HL-60 (cell line): ENCODE results near the gene SLC27A1.
A peak's percentile ranks its signal among the peaks of the same experiment; 100 is the strongest.

Experiments used
- DNase-seq, 2 experiments: peaks; one replicate each; pipeline ENCODE4 v3.0.0-alpha.2; 2010 to 2020; ENCODE audit warnings: low read depth in 1 of 2, low spot score in 1 of 2
- H3K27ac ChIP-seq: fragments of 250-450 bp; sonication (Bioruptor Pico); replicated peaks from 2 replicates; pipeline ENCODE4 v1.5.1; 2020; ENCODE audit warnings: mild to moderate bottlenecking, moderate library complexity
- H3K27me3 ChIP-seq: fragments of 250-450 bp; sonication (Bioruptor Pico); 2 replicates; pipeline ENCODE4 v1.5.1; 2021; ENCODE audit warnings: mild to moderate bottlenecking, moderate library complexity; ENCODE audit not compliant: insufficient read depth, poor library complexity, severe bottlenecking
- H3K4me3 ChIP-seq: replicated peaks from 2 replicates; pipeline ENCODE4 v1.5.1; 2011; ENCODE audit warnings: mild to moderate bottlenecking, control low read depth, low read length; ENCODE audit not compliant: insufficient read depth
- CTCF ChIP-seq: IDR thresholded peaks from one replicate; pipeline ENCODE4 v1.5.1; 2011; ENCODE audit warnings: low read length, control low read depth, inconsistent platforms; ENCODE audit not compliant: insufficient read depth
- GABPA ChIP-seq: IDR thresholded peaks from 2 replicates; pipeline ENCODE4 v1.6.1; 2012; ENCODE audit warnings: low read depth
- POLR2AphosphoS5 ChIP-seq: IDR thresholded peaks from 2 replicates; pipeline ENCODE4 v1.6.1; 2012; ENCODE audit warnings: low read depth
- SPI1 ChIP-seq: IDR thresholded peaks from 2 replicates; pipeline ENCODE4 v1.6.1; 2012; ENCODE audit warnings: low read depth, mild to moderate bottlenecking, borderline replicate concordance
- TF ChIP-seq, protein P1 (sequence below): IDR thresholded peaks from 2 replicates; pipeline ENCODE4 v1.6.1; 2012; ENCODE audit warnings: low read depth; ENCODE audit not compliant: insufficient replicate concordance

The SLC27A1 gene

GRCh38 chr19:17424743-17425365 lies 45.5 kb upstream of the SLC27A1 start:
- peak in 1 of 2 experiments; percentile 28 for DNase-seq
- no peak for TF ChIP-seq GABPA
- no peak for TF ChIP-seq SPI1
- TF ChIP-seq CTCF, result no peak
- TF ChIP-seq, protein P1, sequence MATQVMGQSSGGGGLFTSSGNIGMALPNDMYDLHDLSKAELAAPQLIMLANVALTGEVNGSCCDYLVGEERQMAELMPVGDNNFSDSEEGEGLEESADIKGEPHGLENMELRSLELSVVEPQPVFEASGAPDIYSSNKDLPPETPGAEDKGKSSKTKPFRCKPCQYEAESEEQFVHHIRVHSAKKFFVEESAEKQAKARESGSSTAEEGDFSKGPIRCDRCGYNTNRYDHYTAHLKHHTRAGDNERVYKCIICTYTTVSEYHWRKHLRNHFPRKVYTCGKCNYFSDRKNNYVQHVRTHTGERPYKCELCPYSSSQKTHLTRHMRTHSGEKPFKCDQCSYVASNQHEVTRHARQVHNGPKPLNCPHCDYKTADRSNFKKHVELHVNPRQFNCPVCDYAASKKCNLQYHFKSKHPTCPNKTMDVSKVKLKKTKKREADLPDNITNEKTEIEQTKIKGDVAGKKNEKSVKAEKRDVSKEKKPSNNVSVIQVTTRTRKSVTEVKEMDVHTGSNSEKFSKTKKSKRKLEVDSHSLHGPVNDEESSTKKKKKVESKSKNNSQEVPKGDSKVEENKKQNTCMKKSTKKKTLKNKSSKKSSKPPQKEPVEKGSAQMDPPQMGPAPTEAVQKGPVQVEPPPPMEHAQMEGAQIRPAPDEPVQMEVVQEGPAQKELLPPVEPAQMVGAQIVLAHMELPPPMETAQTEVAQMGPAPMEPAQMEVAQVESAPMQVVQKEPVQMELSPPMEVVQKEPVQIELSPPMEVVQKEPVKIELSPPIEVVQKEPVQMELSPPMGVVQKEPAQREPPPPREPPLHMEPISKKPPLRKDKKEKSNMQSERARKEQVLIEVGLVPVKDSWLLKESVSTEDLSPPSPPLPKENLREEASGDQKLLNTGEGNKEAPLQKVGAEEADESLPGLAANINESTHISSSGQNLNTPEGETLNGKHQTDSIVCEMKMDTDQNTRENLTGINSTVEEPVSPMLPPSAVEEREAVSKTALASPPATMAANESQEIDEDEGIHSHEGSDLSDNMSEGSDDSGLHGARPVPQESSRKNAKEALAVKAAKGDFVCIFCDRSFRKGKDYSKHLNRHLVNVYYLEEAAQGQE, result no peak
- no peak for TF ChIP-seq POLR2AphosphoS5
- Histone ChIP-seq H3K4me3 (no peak overlapping the region), H3K27ac (no peak overlapping the region), H3K27me3 (no peaks in the 10 kb centered on the region)

- TF ChIP-seq, protein P1, result no peak
- H3K4me3 ChIP-seq, result no peak overlapping the region
- no peak for DNase-seq
- no peaks in the 10 kb centered on the region for H3K27me3 ChIP-seq
- H3K27ac ChIP-seq, result no peak overlapping the region
These were observed 40.6 kb upstream of the SLC27A1 start for GRCh38 chr19:17429641-17430113.

DNA sequence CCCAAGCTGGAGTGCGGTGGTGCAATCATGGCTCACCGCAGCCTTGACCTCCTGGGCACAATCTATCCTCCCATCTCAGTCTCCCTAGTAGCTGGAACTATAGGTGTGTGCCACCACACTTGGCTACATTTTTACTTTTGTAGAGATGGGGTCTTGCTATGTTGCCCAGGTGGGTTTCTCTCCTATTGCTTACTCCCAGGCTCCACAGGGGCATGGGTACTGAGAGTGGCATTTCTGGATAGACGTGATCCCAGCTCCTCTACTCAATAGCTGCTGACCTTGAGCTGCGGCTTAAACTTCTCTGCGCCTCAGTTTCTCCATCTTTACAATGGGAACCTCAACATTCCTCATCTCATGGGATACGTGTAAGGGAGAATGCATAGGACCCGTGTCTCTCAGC lies 38.9 kb upstream of the SLC27A1 start:
- DNase-seq, result no peak
- no peak overlapping the region for H3K4me3 ChIP-seq
- H3K27ac ChIP-seq, result no peak overlapping the region
- TF ChIP-seq, protein P1, result no peak
- H3K27me3 ChIP-seq, result no peaks in the 10 kb centered on the region

DNA sequence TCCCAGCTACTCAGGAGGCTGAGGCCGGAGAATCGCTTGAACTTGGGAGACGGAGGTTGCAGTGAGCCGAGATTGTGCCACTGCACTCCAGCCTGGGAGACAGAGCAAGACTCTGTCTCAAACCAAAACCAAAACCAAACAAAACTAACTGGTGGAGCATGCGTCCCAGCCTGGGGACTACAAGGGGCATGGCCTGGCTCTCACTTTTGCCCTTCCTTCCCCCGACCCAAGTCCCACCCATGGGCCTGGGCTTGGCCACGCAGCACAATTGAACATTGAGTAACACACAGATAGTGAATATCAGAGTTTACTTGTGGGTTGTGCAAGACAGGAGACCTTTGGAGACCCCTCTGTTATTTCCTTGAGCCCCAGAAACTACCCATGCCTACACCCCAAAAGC lies 35.1 kb upstream of the SLC27A1 start:
- DNase-seq, result no peak
- TF ChIP-seq SPI1 (no peak), CTCF (no peak), POLR2AphosphoS5 (no peak), GABPA (no peak)
- TF ChIP-seq, protein P1, result no peak
- H3K27ac ChIP-seq, result no peak overlapping the region

More for the DNA sequence above, 35.1 kb upstream of the SLC27A1 start:
- no peak overlapping the region for H3K4me3 ChIP-seq
- no peaks in the 10 kb centered on the region for H3K27me3 ChIP-seq
